Spinal cord (tissue), 10 donors: ENCODE results near the gene TMEM191C. TPM values are rescaled to one million over a fixed set of nuclear protein-coding genes. Genes with fewer than 3 reads are reported as not detected.
"Not testable (repeated sequence)": the region's sequence is repeated elsewhere in the genome, so short reads cannot be mapped to it uniquely, and the experiment has no call there.

Source experiments
- DNase-seq, 6 donors: peaks; one replicate each; pipeline versions ENCODE4 v3.0.0 to v3.0.0-alpha.2; 2013 to 2015; ENCODE audit warnings: low spot score in 6 of 6, low read depth in 4 of 6
- H3K27ac ChIP-seq: one replicate; pipeline ENCODE4 v1.5.1; 2013; ENCODE audit warnings: low read depth, low read length, control low read depth
- H3K27me3 ChIP-seq: one replicate; pipeline ENCODE4 v1.6.1; 2013; ENCODE audit warnings: low read length; ENCODE audit not compliant: control insufficient read depth, insufficient read depth
- H3K36me3 ChIP-seq: one replicate; pipeline ENCODE4 v1.6.1; 2013; ENCODE audit warnings: low read length; ENCODE audit not compliant: control insufficient read depth, insufficient read depth
- H3K4me1 ChIP-seq: one replicate; pipeline ENCODE4 v1.6.1; 2013; ENCODE audit warnings: low read length; ENCODE audit not compliant: control insufficient read depth, insufficient read depth
- H3K4me3 ChIP-seq: one replicate; pipeline ENCODE4 v1.5.1; 2013; ENCODE audit warnings: low read depth, low read length, control low read depth
- H3K9me3 ChIP-seq: one replicate; pipeline ENCODE4 v1.6.1; 2013; ENCODE audit warnings: low read length; ENCODE audit not compliant: control insufficient read depth, insufficient read depth
- WGBS: methylation state at CpG from one replicate; pipeline ENCODE4 v1.1.5; 2013; ENCODE audit warnings: missing lambda C conversion rate; ENCODE audit not compliant: insufficient coverage; 5-methylcytosine and 5-hydroxymethylcytosine counted together
- long read RNA-seq, 4 donors: transcript quantifications; one replicate each; lab custom pipeline, GENCODE V29; 2026
- polyA plus RNA-seq, 2 donors: library from polyadenylated mRNA; unstranded; fragments of 120-200 nt; gene quantifications; one replicate each; pipeline ENCODE4 v1.2.1, GENCODE V29; 2013; ENCODE audit not compliant: insufficient read length in 2 of 2
- total RNA-seq, 2 donors: library from RNA; depleted of rRNA in 1 of 2; stranded (reverse); fragments of 120-200 nt in 1 of 2; fragments of >200 nt in 1 of 2; gene quantifications; one replicate each; pipeline versions ENCODE4 v1.2.3 to v1.2.4, GENCODE V29; 2013 to 2014
- donor health status: healthy.

Gene TMEM191C
- total RNA-seq, result 1 to 10 TPM; 3.9 to 4.7 TPM
- 10 to 100 TPM; 12.4 to 23.9 TPM for polyA plus RNA-seq
- long read RNA-seq, donor 1, transcript TMEM191C-207 (4 exons, 496 nt), result major isoform, 5 of 27 reads
- long read RNA-seq, donor 1, partial matches to known transcripts, result 21 of 27 reads
- long read RNA-seq, donor 1, other reads (novel, unspliced or antisense), result 0 of 27 reads
- long read RNA-seq, donor 2, partial matches to known transcripts, result 0 of 2 reads
- long read RNA-seq, donor 2, other reads (novel, unspliced or antisense), result 0 of 2 reads
- long read RNA-seq, donor 3, partial matches to known transcripts, result 0 of 4 reads
- long read RNA-seq, donor 3, other reads (novel, unspliced or antisense), result 0 of 4 reads
- long read RNA-seq, donor 4, partial matches to known transcripts, result 25 of 26 reads
- long read RNA-seq, donor 4, other reads (novel, unspliced or antisense), result 0 of 26 reads

DNA sequence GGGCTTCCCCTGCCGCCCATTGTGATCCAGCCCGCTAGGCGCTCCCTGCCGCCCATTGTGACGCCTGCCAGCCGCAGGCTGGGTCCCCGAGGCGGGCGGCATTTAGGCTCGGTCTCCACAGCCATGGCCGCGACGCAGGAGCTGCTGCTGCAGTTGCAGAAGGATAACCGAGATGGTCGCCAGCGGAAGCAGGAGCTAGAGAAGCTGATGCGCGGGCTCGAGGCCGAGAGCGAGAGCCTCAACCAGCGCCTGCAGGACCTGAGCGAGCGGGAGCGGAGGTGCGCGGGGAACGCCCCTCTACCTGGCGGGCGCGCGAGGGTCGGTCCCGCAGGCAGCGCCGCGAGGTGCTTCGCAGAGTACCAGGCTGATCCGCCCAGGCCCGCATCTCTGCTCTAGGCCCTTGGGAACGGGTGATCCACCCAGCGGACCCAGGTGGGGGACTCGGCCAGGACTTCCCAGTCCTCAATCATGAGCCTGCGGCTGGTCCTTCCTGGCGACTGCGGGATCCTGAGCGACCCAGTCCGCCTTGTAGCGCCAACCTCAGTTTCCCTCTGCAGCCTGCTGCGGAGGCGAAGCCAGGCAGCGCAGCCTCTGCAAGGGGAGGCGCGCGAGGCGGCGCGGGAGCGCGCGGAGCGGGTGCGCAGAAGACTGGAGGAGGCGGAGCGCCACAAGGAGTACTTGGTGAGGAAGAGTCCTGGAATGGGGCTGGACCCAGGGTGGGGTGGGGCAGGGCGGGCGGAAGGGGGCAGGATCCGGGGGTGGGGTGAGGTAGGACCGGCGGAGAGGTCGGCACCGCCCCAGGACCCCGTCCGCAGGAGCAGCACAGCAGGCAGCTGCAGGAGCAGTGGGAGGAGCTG lies at the start of gene TMEM191C:
TSS of gene TMEM191C (plus strand) at position 51 of the 857 bp plus-strand sequence. CDS start at position 124, 73 bp downstream.
- not testable (repeated sequence) for H3K27me3 ChIP-seq, H3K9me3 ChIP-seq, DNase-seq, H3K27ac ChIP-seq, H3K4me1 ChIP-seq, H3K36me3 ChIP-seq
- peak within 1 kb of the TSS; percentile 32 for H3K4me3 ChIP-seq
- WGBS, result no CpG with 5 or more reads among the region's 74 CpGs

DNA sequence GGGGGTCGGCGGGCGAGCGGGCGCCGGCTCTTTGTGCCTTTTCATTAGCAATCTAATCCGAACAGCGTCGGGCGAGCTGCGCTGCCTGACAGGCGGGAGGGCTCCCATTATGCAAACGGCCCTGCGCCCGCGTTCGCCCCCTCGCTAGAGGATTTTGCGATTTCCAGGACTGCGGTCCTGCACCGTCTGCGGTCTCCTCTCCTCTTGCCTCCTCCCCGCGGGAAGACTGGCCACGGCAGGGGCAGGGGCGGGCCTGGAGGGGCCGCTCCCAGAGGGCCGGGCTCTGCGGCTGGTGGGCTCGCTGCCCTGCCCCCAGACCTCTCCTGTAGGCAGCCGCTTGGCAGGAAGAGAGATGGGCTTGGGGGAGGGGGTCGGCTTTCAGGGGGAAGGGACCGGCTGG lies 49.3 kb upstream of the TMEM191C start:
- DNase-seq, result not testable (repeated sequence)

DNA sequence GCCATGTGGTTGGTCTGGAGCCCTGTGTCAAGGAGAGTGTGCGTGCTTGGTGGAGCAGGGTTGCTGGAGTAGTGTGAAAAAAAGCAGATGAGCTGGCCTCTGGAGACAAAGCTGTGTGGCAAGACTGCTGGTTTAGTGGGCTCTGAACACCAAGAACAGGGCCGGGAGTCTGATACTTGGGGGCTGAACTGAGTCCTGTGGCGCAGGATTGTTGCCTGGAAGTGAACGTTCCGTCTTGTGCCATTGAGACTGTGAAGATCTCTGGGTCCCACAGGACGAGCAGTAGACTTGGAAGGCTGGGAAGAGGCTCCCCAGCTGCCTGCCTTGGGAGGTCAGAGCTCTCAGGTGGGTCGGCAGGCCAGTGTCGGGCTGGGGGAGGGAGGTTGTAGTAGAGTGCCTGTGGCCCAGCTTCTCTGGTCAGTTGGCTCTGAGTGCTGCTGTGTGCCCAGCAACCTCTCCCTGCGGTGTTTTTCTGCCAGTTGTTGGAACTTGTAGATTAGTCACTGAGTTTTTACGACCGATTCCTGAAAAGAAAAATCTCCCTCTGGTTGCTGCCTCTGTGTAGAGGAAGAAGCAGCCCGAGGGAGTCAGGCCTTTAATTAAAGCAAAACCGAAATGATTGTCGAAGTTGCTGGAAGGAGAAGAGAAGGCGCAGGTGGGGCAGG lies 48.1 kb upstream of the TMEM191C start:
- DNase-seq, result not testable (repeated sequence)
- no CpG with 5 or more reads among the region's 15 CpGs for WGBS

More for the DNA sequence above, 49.3 kb upstream of the TMEM191C start:
- H3K4me1 ChIP-seq, H3K4me3 ChIP-seq, H3K27ac ChIP-seq, H3K27me3 ChIP-seq, H3K9me3 ChIP-seq, H3K36me3 ChIP-seq: not testable (repeated sequence)
- no CpG with 5 or more reads among the region's 33 CpGs for WGBS

DNA sequence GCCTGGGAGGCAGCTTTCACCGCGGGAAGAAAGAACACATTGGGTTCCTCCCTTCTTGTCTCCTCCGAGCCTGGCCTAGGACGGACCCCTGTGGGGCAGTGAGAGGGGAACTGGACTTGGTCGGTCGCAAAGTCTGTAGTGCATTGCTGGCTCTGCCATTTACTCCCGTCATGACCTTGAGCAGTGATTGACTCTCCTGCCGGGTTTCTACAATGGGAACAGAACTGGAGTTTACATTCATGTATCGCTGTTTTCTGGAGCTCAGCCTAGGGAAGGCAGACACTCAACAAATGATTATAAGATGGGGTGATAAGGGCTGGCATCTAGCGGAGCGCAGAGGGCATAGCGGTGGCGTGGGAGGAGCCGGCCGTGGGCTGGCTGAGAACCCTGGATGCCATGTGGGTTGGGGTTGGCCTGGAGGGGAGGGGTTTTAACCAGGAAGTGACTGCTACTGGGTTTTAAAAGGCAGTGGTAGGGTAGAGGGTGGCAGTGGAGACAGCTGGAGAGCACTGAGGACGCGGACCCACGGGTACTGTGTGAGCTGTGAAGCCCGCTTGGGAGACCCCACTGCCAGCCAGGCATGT lies 46.9 kb upstream of the TMEM191C start:
- not testable (repeated sequence) for H3K36me3 ChIP-seq, H3K4me3 ChIP-seq, H3K9me3 ChIP-seq, H3K27me3 ChIP-seq, H3K27ac ChIP-seq, DNase-seq, H3K4me1 ChIP-seq
- WGBS, result no CpG with 5 or more reads among the region's 19 CpGs

More for the DNA sequence above, 48.1 kb upstream of the TMEM191C start:
- H3K9me3 ChIP-seq, H3K27me3 ChIP-seq, H3K27ac ChIP-seq, H3K4me1 ChIP-seq, H3K36me3 ChIP-seq, H3K4me3 ChIP-seq: not testable (repeated sequence)

DNA sequence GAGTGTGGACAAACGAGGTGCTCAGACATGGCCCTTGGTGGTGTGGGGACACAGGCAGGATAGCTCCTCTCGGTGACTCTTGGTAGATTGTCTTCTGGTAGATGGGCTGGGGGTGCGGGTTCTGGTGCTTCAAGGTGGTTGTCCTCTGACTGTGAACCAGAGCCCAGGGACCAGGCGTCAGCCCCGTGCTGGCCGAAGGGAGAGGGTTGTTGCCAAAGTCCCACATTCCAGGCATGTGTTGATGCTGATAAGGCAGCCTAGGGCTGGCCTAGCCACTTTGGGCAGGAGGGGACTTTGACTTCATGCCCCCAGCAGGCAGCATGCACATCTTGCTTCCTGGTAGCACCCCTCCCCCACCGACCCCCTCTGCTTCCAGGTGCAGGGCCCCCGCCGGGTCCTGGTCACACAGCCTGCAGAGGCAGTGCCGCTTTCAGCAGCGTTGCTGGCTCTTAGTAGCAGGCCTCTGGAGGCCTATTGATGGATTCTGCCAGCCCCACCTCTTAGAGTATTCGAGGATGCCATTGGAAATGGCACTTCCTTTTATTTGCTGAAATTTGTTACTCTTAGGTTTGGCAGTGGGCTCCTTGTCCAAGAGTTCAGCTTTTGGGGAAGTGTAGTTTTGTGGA lies 43.0 kb upstream of the TMEM191C start:
- H3K4me1 ChIP-seq, H3K9me3 ChIP-seq, H3K27ac ChIP-seq, H3K4me3 ChIP-seq, H3K27me3 ChIP-seq, H3K36me3 ChIP-seq, DNase-seq: not testable (repeated sequence)
- WGBS, result no CpG with 5 or more reads among the region's 12 CpGs

DNA sequence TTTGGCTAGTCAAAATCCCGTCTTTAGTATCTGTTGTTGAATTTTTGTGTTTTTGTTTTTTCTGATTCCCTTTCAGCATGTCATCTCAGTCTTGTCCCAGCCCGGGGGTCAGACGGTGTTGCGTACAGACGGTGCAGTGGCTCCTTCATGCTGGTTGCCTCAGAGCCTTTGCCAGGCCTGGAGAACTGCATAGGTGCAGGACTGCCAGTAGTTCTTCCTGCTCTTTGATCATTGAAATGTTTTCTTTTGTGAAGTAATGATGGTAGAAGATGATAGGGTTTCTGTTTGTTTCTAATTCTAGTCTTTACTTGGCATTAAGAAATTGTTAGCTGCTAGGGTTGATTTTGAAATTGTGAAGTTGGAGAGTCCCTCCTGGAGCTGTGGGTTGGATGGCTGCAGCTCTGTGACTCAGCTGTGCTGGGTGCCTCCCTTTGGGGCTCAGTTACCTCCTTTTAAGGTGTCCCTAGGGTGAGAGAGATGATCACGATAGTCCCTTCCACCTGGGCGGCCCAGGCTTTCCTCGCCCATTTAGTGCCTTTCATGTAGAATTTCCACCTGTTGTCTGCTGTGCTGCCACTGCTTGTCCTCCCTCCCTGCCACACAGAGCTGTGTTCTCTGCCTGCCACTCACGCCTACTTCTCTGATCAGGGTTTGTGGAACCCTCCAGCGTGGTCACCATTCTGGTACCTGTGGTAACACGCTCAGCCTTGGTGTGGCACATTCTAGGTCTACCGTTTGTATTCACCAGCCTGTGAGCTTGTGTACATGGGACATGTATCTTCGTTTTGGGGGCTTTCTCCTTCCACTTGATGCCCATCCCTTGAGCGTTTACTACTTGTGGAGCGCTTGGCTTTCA lies 32.6 kb upstream of the TMEM191C start:
- not testable (repeated sequence) for H3K27ac ChIP-seq, H3K4me1 ChIP-seq, DNase-seq, H3K36me3 ChIP-seq, H3K27me3 ChIP-seq, H3K9me3 ChIP-seq, H3K4me3 ChIP-seq
- no CpG with 5 or more reads among the region's 15 CpGs for WGBS

DNA sequence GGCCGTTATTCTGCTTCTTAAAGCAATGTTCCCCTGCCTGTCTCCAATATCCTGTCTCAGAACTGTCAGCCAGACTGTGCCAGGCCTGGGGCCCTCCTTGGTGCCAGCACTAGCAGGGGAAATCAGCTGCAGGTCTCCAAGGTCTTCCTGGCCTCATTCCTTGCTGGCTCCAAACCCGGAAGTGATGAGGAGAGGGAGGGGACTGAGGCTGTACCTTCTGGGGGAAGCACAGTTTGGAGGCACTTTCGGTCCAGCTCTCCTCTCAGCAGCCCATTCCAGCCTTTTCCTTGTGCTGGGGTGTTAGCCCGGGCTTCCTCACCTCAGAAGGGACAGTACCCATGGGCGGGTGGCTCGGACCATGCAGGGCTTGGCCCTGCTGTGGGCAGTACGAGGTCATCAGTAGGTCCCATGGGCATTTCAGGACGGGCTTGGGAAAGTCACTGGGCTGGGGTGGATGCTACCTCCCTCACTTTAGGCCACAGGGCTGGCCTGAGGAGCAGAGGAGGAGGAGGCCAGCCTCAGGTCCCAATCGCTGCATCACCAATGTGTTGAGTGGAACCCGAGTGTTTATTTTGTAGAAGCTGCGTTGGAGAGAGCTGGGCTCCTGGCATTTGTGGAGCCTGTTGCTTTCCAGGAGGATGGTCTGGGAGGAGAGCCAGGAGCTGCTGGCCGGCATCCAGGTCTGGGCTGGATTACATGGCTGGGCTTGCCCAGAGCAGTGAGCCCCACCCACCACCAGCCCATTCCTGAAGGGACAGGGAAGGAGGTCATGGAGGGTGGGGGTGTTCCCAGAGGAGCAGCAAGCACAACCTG lies 31.0 kb upstream of the TMEM191C start:
- not testable (repeated sequence) for H3K4me3 ChIP-seq, H3K36me3 ChIP-seq
- WGBS, result no CpG with 5 or more reads among the region's 12 CpGs

DNA sequence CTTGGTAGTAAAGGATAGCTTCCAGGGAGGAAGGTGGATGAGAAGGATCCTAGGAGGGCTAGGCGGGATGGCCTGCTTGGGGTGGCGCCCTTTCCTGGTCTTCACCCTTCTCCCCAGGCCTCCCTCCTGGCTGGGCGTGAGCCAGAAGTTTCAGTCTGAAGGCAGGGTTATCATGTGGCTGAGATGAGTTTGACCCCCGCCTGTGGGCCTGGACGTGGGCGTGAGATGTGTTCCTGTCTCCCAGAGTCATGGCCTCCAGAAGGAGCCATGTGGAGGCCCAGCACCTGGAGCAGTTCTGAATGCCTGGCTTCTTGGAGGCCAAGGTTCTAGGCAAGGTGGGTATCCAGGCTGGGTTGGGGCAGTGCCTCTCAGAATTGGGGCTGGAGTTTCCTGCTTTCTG lies 29.2 kb upstream of the TMEM191C start:
- not testable (repeated sequence) for H3K36me3 ChIP-seq, H3K9me3 ChIP-seq, H3K27ac ChIP-seq, DNase-seq, H3K27me3 ChIP-seq, H3K4me3 ChIP-seq
- H3K4me1 ChIP-seq, result peaks cover 13% of the 10 kb centered on the region
- WGBS, result no CpG with 5 or more reads among the region's 6 CpGs

More for the DNA sequence above, 31.0 kb upstream of the TMEM191C start:
- H3K4me1 ChIP-seq, H3K27me3 ChIP-seq, DNase-seq, H3K27ac ChIP-seq, H3K9me3 ChIP-seq: not testable (repeated sequence)
